Pancreas (tissue), 10 donors: ENCODE results near the gene MTCL1. TPM values are rescaled to one million over a fixed set of nuclear protein-coding genes. Genes with fewer than 3 reads are reported as not detected.

ENCODE experiments used
- ATAC-seq, 4 donors: fragments of 200-7000 bp; cut with Tn5 transposase; one replicate each; pipeline versions ENCODE4 v1.8.0 to v1.9.1; 2020; ENCODE audit warnings: mild to moderate bottlenecking in 4 of 4, moderate library complexity in 4 of 4
- DNase-seq, 6 donors: peaks; one replicate each; pipeline ENCODE4 v3.0.0-alpha.2; 2020
- FAIRE-seq: peaks from 2 replicates; lab custom pipeline; 2012; peaks lifted over from hg19 to GRCh38; lab: Jason Lieb, UNC
- H3K27ac ChIP-seq, 4 donors: fragments of 200-600 bp; sonication (generic); 1 replicate in 3 of 4; 2 replicates in 1 of 4; pipeline versions ENCODE4 v1.5.0 to v1.8.0; 2020
- H3K27me3 ChIP-seq, 4 donors: fragments of 200-600 bp; one replicate each; pipeline ENCODE4 v1.8.0; 2021
- H3K36me3 ChIP-seq, 3 donors: fragments of 200-600 bp; sonication (generic) in 1 of 3; one replicate each; pipeline versions ENCODE4 v1.5.0 to v1.8.0; 2020 to 2021
- H3K4me1 ChIP-seq, 3 donors: fragments of 200-600 bp; one replicate each; pipeline ENCODE4 v1.8.0; 2021
- H3K4me3 ChIP-seq, 4 donors: fragments of 200-600 bp; sonication (generic) in 2 of 4; one replicate each; pipeline versions ENCODE4 v1.5.0 to v1.8.0; 2020 to 2021
- H3K9me3 ChIP-seq, 4 donors: fragments of 200-600 bp; one replicate each; pipeline ENCODE4 v1.8.0; 2021
- CTCF ChIP-seq, 4 donors: fragments of 200-600 bp; sonication (generic) in 3 of 4; IDR thresholded peaks; one replicate each; pipeline versions ENCODE4 v1.5.0 to v1.8.0; 2021; ENCODE audit warnings: antibody characterized with exemption in 4 of 4
- WGBS, 2 donors: extraction: QIAGEN DNeasy Blood & Tissue Kit; methylation state at CpG; one replicate each; pipeline ENCODE4 v1.1.7; 2013; 5-methylcytosine and 5-hydroxymethylcytosine counted together
- intact Hi-C, 3 donors: fragments of 100-400 bp; cut with DNase I; formaldehyde crosslinking; loops; one replicate each; pipeline versions ENCODE4 v1.11.1 to v1.14.2; 2022
- polyA plus RNA-seq, 2 donors: library from polyadenylated mRNA; stranded (reverse); fragments of 200-250 nt; gene quantifications; one replicate each; pipeline ENCODE4 v1.2.3, GENCODE V29; 2013
- total RNA-seq, 6 donors: library from RNA; stranded (reverse); fragmentation: NEBNext Ultra II Directional in 4 of 6; extraction: Animal tissue kit (Norgen Biotek cat#: 25700) in 4 of 6; gene quantifications; one replicate each; pipeline versions ENCODE4 v1.2.1 to v1.2.4, GENCODE V29; 2021 to 2023
- donor health status: healthy with polysubstance abuse.
- donor health status: DM: no; HTN: no; CAD: no; lungs with moderate emphysema.
- donor health status: DM: no; HTN: no; CAD: no.
- donor health status: control.
- donor health status: control.
- donor health status: Bipolar disorder and iron deficiency.
- donor health status: DM: yes; HTN: yes; CAD: no.
- donor health status: DM: no; HTN: no; CAD: no.
- donor health status: DM: no; HTN: no; CAD: no.
- donor health status: DM: yes; HTN: yes; CAD: no.

The MTCL1 gene
- total and polyA plus RNA-seq, 8 donors = 9.2 to 18.4 (median 12.9) TPM

GRCh38 chr18:8721094-8721669 is 15.8 kb downstream of the MTCL1 start:
- H3K36me3 ChIP-seq = no peaks in the 10 kb centered on the region
- no peak for TF ChIP-seq CTCF (IDR thresholded peaks at IDR 0.05)
- no peaks in the 10 kb centered on the region for H3K27me3 ChIP-seq
- peaks cover 0 to 5% (median 0%) of the 10 kb centered on the region in 3 donors for H3K4me1 ChIP-seq
- intact Hi-C loops = no loop called here
- no peak for FAIRE-seq
- no peak overlapping the region for H3K4me3 ChIP-seq
- DNase-seq = no peak
- ATAC-seq = no peak
- H3K9me3 ChIP-seq = no peaks in the 10 kb centered on the region
- no peak overlapping the region for H3K27ac ChIP-seq
- 78 to 83% methylated on average over 9 of the region's 9 CpGs for WGBS, 2 donors

GRCh38 chr18:8721716-8722115 is 16.4 kb downstream of the MTCL1 start:
- H3K27ac ChIP-seq = no peak overlapping the region
- no peaks in the 10 kb centered on the region for H3K9me3 ChIP-seq
- no peak overlapping the region for H3K4me3 ChIP-seq
- 70 to 86% methylated on average over 5 of the region's 5 CpGs for WGBS, 2 donors
- H3K36me3 ChIP-seq = no peaks in the 10 kb centered on the region
- H3K27me3 ChIP-seq = no peaks in the 10 kb centered on the region
- ATAC-seq (peak in 3 of 4 donors; percentile 35 to 39 (median 38)), DNase-seq (no peak), FAIRE-seq (no peak)
- no peak for TF ChIP-seq CTCF (IDR thresholded peaks at IDR 0.05)
- peaks cover 0 to 5% (median 0%) of the 10 kb centered on the region in 3 donors for H3K4me1 ChIP-seq
- intact Hi-C loops = no loop called here

GRCh38 chr18:8722946-8723820 is 17.8 kb downstream of the MTCL1 start:
- Histone ChIP-seq H3K4me1 (peaks cover 0 to 5% (median 0%) of the 10 kb centered on the region in 3 donors), H3K4me3 (no peak overlapping the region), H3K27me3 (no peaks in the 10 kb centered on the region), H3K9me3 (no peaks in the 10 kb centered on the region), H3K36me3 (no peaks in the 10 kb centered on the region), H3K27ac (no peak overlapping the region)
- WGBS, 2 donors = 75% methylated on average over 13 of the region's 13 CpGs
- FAIRE-seq = no peak
- DNase-seq = no peak
- ATAC-seq = peak in 2 of 4 donors; percentile 24 to 36
- intact Hi-C loops = no loop called here
- TF ChIP-seq CTCF (IDR thresholded peaks at IDR 0.05) = no peak

- H3K36me3 ChIP-seq = no peaks in the 10 kb centered on the region
- peaks cover 0 to 5% (median 3%) of the 10 kb centered on the region in 3 donors for H3K4me1 ChIP-seq
- DNase-seq = no peak
- intact Hi-C loops = no loop called here
- FAIRE-seq = no peak
- no peak overlapping the region for H3K4me3 ChIP-seq
- no peaks in the 10 kb centered on the region for H3K9me3 ChIP-seq
- ATAC-seq = no peak
- no peaks in the 10 kb centered on the region for H3K27me3 ChIP-seq
- 79 to 93% methylated on average over 6 of the region's 6 CpGs for WGBS, 2 donors
- no peak for TF ChIP-seq CTCF (IDR thresholded peaks at IDR 0.05)
- no peak overlapping the region for H3K27ac ChIP-seq
These were observed 19.1 kb downstream of the MTCL1 start for GRCh38 chr18:8724452-8724851.
